ENCODE results near the gene KLF16.
"Not testable (repeated sequence)": the region's sequence is repeated elsewhere in the genome, so short reads cannot be mapped to it uniquely, and the experiment has no call there.

KLF16 gene

DNA sequence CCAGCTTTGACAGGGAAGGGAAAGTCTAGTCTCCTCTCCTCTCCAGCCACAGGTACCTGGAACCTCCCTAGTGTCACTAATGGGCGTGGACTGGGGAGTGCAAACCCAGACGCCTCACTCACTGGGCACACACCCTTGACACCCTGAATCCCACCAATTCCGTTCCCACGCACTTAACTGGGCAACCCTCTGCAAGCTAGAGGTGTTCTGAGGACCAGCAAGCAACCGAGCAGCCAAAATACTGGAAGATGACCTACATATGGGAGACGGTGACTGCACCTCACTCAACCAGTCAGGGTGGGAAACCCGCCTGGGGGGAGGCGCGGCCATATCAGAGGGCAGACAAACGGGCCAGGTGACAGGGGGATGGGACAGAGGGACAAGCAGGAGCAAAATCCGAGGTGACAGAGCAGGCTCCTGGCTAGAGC is 20.9 kb upstream of the KLF16 start:
- no peak for DNase-seq (ENCODE audit: low read depth in 2 of 2)

DNA sequence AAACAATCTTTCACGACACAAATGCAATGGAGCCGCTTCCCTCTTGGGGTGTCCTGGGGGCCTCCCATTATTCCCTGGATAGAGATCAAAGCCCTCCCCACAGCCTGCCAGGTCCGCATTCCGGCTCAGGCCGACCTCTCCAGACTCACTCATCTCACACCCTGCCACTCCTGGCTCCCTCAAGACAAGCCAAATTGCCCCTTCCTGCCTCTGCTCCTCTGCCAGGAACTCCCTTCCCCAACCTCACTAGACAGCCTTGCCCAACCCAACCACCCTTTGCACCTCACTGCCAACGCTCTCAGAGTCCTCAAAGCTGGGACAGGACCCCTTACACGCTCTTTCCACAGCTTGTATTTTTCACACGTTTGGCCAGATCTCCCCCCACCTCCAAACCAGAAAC is 20.4 kb upstream of the KLF16 start:
- no peak for DNase-seq (ENCODE audit: low read depth in 2 of 2)

DNA sequence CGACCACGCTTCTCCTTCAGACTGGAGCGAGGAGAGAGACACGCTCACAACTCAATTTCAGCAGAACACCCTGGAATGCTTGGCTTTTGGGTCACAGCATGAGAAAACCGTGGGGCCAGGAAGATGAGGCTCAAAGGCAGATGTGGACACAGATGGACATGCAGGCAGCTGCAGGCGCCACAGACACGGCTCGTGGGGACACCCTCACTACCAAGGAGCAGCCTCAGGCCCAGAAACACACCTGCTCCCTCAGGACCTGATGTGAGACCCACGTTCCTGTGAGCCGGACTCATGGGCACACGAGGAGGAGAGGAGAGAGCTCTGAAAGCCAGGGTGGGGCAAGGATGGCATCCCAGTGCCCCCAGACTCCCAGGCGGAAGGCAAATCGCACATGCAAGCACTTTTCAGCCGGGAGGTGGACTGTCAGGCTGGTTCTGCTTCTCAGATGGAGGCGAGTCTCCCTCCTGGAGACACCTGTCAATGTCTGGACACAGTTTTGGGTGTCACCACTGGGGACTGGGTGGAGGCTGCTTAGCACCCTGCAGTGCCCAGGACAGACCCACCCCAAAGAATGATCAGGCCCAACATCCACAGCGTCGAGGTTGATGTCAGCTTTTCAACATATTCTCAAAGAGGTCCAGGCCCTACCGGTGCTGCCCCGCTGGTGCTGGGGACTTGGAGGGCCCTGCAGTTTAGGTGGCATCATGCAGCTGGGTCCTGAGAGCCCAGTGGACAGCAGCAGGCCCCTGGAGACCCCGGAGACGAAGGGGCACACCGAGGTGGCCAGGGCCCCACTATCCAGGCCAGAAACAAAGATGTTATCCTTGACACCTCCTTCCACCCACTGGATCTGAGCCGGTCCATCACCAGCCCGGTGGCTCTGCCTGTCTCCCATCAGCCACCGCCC is 19.7 kb upstream of the KLF16 start:
- no peak for DNase-seq (ENCODE audit: low read depth in 2 of 2)

DNA sequence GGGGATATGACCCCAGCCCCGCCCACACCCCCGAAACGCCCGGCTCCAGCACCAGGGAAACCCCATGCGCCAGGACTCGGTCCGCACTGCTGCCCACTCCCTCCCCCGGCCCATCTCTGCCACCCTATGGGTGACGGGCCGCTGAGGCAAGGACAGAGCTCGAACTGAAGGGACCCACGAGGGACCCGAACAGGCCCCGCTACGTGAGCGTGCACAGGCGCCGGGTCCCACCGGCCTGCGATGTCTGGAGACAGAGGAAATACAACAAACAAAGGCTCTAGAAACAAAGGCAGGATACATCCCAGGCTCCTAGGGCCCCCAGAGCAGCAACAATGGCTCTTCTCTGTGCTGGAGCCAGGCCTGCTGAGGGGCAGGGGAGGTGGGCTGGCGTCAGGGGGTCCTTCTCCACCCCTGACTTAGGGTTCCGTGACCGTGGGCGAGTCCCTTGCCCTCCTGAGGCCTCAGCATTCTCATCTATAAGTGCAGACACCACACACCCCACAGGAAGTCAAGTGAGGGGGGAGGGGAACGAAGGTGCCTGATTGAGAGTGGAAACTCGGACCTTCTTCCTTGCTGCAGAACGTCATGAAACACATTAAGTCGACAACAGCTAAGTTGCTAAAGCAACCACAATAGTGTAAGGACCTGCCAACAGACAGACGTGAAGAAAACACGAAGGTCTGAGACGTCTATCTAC is 18.9 kb upstream of the KLF16 start:
- no peak for DNase-seq (ENCODE audit: low read depth in 2 of 2)

DNA sequence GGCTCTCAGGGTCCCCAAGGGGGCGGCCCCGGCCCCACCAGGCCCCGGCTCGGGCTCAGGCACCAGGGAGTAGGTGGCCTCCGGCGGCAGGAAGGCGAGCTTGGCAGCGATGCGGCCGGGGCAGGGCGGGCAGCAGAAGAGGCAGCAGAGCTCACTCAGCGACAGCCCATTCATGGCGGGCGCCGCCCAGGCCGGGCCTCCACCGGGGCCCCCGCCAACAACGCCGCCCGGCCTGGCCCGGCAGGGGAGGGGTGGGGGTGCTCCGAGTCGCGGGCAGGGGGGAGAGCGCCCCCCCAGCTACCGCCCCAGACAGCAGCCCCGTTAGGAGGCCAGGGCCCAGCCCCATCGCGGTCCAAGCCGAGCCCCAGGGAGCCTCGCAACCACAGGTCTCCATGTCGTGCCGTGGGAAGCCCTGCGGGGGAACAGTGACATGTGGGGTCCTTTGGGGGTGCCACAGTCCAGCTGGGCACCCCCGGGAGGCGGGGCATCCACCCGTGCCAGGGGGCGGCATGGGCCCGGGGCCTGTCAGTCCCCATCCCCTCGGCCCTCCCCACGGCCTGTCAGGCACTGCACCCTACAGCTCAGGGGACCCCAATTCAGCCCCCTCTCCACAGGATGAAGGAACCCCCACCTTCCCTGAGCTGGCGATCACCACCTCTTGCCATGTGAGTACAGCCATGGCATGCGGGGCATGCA is 18.2 kb upstream of the KLF16 start:
- DNase-seq (ENCODE audit: low read depth in 2 of 2) = not testable (repeated sequence)

- no peak for DNase-seq (ENCODE audit: low read depth in 2 of 2)
These were observed 17.4 kb upstream of the KLF16 start for GRCh38 chr19:1880611-1881392.

- DNase-seq (ENCODE audit: low read depth in 2 of 2) = not testable (repeated sequence)
These were observed 16.6 kb upstream of the KLF16 start for GRCh38 chr19:1879982-1880381.

DNA sequence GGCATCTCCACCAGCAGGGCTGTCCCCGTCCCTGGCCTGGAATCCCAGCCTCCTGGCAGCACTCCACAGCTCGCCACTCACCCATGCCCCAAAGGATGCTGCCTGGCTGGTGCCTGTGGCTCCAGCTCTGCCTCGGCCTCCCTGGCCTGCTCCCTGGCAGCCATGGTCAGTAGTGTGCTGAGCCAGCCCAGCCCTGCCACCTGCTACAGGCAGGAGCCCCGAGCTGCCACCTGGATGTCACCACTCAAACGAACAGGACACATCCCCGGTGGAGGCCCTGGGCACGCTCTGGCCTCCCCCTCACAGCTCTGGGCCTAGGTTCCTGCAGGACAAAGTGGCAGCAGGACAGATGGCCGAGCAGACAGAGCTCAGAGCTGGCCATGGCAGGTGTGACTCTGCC is 15.2 kb upstream of the KLF16 start:
- DNase-seq (ENCODE audit: low read depth in 2 of 2) = not testable (repeated sequence)

GRCh38 chr19:1877280-1877660 is 13.9 kb upstream of the KLF16 start:
- not testable (repeated sequence) for DNase-seq (ENCODE audit: low read depth in 2 of 2)

GRCh38 chr19:1876496-1877279 is 13.3 kb upstream of the KLF16 start:
- DNase-seq (ENCODE audit: low read depth in 2 of 2) = not testable (repeated sequence)

DNA sequence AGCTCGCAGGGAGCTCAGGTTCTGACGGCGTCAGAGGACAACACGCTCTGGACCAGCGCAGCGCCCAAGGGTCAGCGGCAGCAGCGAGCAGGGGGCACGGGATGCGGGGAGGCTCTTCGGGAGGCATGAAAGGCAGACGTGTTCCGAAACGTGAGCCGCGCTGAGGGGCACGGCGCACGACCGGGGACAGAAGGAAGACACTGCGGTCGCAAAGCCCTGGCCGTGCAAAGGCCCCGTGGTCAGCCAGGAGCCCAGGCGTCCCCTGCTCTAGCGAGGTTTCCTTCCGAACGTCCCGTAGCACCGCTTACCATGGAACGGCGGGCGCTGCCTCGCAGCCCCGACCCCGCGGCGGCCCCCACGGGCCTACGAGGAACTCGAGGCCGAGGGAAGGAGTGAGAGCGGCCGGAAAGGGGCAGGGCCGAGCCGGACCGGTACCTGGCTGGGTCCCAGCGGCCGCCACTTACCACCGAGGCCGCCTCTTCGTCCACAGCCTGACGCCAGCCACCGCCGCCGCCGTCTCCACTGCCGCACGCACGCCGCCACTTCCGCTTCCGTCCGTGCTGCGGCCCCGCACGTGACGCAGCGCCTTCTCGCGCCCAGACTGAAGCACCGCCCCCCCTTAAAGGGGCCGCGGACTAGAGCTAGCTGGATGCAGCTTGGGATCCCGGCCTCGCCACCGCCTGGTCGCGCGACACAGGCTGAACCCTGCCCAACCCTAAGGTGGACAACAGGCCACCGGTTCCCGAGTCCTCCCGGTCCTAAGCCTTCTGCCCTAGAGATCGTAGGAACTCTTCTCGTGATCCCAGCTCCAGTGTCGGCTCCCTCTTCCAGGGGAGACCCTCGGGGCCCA is 12.5 kb upstream of the KLF16 start:
- peak; percentile 69 to 72 for DNase-seq (ENCODE audit: low read depth in 2 of 2)

DNA sequence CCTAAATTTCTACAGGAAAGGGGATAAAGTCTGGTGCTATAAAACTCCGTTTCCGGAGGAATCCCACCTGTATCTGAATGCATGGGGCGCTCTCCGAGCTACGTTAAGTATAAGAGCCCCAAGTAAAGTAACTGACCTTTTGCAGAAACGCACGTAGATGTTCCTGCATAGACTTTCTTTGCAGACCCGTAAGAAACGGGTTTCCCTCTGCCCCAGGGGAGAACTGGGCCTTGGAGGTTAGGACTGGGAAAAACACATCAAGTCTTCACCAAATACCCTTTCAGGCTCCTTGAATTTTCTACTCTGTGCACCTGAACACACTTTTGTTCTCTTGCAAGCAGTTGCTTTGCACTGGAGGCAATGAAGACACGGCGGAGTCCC is 11.9 kb upstream of the KLF16 start:
- not testable (repeated sequence) for DNase-seq (ENCODE audit: low read depth in 2 of 2)

- DNase-seq (ENCODE audit: low read depth in 2 of 2) = no peak
These were observed 11.3 kb upstream of the KLF16 start for GRCh38 chr19:1874554-1875185.

- no peak for DNase-seq (ENCODE audit: low read depth in 2 of 2)
These were observed 10.4 kb upstream of the KLF16 start for GRCh38 chr19:1873524-1874473.

- DNase-seq (ENCODE audit: low read depth in 2 of 2) = no peak
These were observed 9.6 kb upstream of the KLF16 start for GRCh38 chr19:1872807-1873523.

DNA sequence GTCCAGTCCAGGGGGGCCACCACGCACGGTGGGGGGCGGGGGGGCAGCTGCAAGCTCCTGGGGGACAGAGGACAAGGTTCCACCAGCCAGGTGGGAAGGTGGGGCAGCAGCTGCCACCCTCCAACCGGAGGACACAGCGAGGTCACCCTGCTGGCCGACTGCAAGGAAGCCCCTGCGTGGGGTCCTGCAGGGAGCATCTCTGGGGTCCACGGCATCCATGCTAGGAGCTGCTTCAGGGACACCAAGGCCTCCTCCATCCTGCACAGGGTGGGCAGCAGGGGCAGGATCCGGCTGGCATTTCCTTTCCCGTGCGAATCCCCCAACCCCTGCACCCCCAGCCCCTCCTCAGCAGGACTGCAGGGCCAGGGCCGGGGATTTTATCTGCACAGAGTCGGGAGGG is 8.3 kb upstream of the KLF16 start:
- no peak for DNase-seq (ENCODE audit: low read depth in 2 of 2)

DNA sequence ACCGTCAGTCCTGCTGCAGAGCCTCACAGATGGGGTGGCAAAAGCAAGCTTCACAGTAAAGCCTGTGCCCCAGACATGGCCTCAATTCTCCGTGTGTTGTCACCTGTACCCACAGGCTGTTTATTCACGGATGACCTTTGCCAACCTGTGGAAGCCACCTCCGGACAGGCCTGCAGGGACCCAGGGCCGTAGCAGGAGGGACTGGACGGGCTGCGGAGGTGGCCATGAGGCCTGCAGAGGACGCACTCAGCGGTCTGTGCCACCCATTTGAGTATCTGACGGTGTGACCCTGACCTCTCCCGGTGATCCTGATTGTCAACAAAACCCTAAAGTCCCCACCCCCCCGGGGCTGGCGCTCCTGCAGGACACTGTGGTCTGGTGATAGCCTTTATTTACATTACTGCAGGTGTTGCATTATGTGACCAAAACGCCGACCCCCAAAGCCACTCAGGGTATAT is 7.8 kb upstream of the KLF16 start:
- DNase-seq (ENCODE audit: low read depth in 2 of 2) = no peak

DNA sequence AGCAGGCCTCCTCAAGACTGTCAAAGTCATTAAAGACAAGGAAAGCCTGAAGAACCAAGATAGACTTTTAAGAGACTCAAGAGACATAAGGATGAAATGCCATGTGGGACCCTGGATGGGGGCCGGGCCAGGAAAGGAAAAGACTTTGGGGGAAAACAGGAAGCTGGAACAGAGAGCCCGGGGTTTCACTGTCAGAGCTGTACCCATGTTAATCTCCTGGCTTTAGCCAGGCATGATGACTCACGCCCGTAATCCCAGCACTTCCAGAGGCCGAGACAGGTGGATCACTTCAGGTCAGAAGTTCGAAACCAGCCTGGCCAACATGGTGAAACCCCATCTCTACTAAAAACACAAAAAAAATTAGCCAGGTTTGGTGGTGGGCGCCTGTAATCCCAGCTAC is 5.6 kb upstream of the KLF16 start:
- no peak for DNase-seq (ENCODE audit: low read depth in 2 of 2)

Measured in activated CD8-positive, alpha-beta memory T cell treated with anti-CD3 and anti-CD28 coated beads for 4 hours (primary cell).